ENCODE measurements around the gene TUBGCP3. TPM values are rescaled to one million over a fixed set of nuclear protein-coding genes. Genes with fewer than 3 reads are reported as not detected.

TUBGCP3 gene
- total RNA-seq, 3 donors from 2014 or later (not counting 1 experiment from before 2014, with no cell fraction given), result 43.0 to 57.9 (median 53.6) TPM

- DNase-seq (no peak), ATAC-seq (no peak)
- Histone ChIP-seq H3K27ac (ENCODE audit: low read length) (no peak overlapping the region), H3K9me3 (ENCODE audit: control insufficient read depth, insufficient read depth, low read length) (no peaks in the 10 kb centered on the region), H3K36me3 (ENCODE audit: control insufficient read depth, insufficient read depth, low read length) (no peaks in the 10 kb centered on the region), H3K27me3 (ENCODE audit: control insufficient read depth, insufficient read depth, low read length) (peaks cover 2% of the 10 kb centered on the region), H3K4me3 (ENCODE audit: low read length) (no peak overlapping the region), H3K4me1 (ENCODE audit: control insufficient read depth, insufficient read depth, low read length) (peaks cover 10% of the 10 kb centered on the region)
- intact Hi-C loops (cut with micrococcal nuclease), result no loop called here
- peaks cover 8 to 13% of the 10 kb centered on the region in 2 donors for H3K27me3 Mint-ChIP-seq (ENCODE audit: low read depth in 2 of 2)
- no peaks in the 10 kb centered on the region for H3K9me3 Mint-ChIP-seq
- no peak for TF ChIP-seq CTCF (IDR thresholded peaks at IDR 0.05)
- H3K4me3 Mint-ChIP-seq, result no peak overlapping the region
- H3K36me3 Mint-ChIP-seq, result no peaks in the 10 kb centered on the region
- H3K27ac Mint-ChIP-seq, result no peak overlapping the region
- H3K4me1 Mint-ChIP-seq, result peaks cover 8 to 9% of the 10 kb centered on the region in 2 donors
- 91% methylated on average over 5 of the region's 8 CpGs for WGBS (ENCODE audit: insufficient coverage)
Observed at GRCh38 chr13:112602189-112602588, 14.2 kb upstream of the TUBGCP3 start.

DNA sequence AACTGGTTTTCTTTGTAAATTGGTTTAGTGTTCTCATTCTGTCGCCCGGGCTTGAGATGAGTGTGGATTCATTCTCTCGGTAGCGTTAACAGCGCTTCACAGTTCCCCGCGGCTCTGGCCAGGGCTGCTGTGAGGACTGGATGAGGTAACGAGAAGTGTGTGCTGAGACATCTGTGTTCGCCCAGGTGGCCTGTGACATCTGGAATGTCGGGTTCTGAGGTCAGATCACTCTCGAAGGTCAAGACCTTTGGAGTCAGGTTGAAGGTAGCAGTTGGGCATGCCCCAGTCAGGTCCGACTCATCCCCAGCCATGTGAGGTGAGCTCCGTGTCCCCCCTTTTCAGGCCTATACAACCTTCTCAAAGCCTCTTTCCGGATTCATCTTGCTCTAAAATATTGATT is 13.4 kb upstream of the TUBGCP3 start:
- Histone ChIP-seq H3K27ac (ENCODE audit: low read length) (no peak overlapping the region), H3K4me1 (ENCODE audit: control insufficient read depth, insufficient read depth, low read length) (peaks cover 7% of the 10 kb centered on the region), H3K4me3 (ENCODE audit: low read length) (no peak overlapping the region), H3K36me3 (ENCODE audit: control insufficient read depth, insufficient read depth, low read length) (no peaks in the 10 kb centered on the region), H3K27me3 (ENCODE audit: control insufficient read depth, insufficient read depth, low read length) (peaks cover 2% of the 10 kb centered on the region), H3K9me3 (ENCODE audit: control insufficient read depth, insufficient read depth, low read length) (no peaks in the 10 kb centered on the region)
- DNase-seq (no peak), ATAC-seq (no peak)
- TF ChIP-seq CTCF (IDR thresholded peaks at IDR 0.05), result no peak
- peaks cover 9 to 11% of the 10 kb centered on the region in 2 donors for H3K4me1 Mint-ChIP-seq
- 95% methylated on average over 14 of the region's 14 CpGs for WGBS (ENCODE audit: insufficient coverage)
- no peaks in the 10 kb centered on the region for H3K36me3 Mint-ChIP-seq
- no peak overlapping the region for H3K27ac Mint-ChIP-seq
- no peaks in the 10 kb centered on the region for H3K9me3 Mint-ChIP-seq
- peaks cover 5 to 20% of the 10 kb centered on the region in 2 donors for H3K27me3 Mint-ChIP-seq (ENCODE audit: low read depth in 2 of 2)
- intact Hi-C loops (cut with micrococcal nuclease), result no loop called here
- no peak overlapping the region for H3K4me3 Mint-ChIP-seq

DNA sequence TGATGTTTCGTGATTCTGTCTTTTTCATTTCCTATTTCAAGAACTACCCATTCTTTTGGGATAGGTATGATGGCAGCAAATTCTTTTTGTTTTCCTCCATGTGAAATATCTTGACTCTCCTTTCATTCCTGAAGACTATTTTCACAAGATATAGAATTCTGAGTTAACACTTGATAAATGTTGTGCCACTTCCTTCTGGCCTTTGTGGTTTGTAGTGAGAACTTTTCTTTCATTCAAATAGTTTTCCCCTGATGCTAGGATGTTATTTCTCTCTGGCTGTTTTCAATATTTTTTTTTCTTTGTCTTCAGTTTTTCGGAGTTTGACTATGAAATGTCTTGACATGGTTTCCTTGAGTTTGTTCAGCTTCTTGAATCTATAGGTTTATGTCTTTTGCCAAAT is 8.3 kb upstream of the TUBGCP3 start:
- Histone ChIP-seq H3K4me1 (ENCODE audit: control insufficient read depth, insufficient read depth, low read length) (no peaks in the 10 kb centered on the region), H3K27ac (ENCODE audit: low read length) (no peak overlapping the region), H3K36me3 (ENCODE audit: control insufficient read depth, insufficient read depth, low read length) (no peaks in the 10 kb centered on the region), H3K4me3 (ENCODE audit: low read length) (no peak overlapping the region), H3K9me3 (ENCODE audit: control insufficient read depth, insufficient read depth, low read length) (no peaks in the 10 kb centered on the region), H3K27me3 (ENCODE audit: control insufficient read depth, insufficient read depth, low read length) (no peaks in the 10 kb centered on the region)
- H3K27me3 Mint-ChIP-seq (ENCODE audit: low read depth in 2 of 2), result peaks cover 5 to 42% of the 10 kb centered on the region in 2 donors
- TF ChIP-seq CTCF (IDR thresholded peaks at IDR 0.05), result no peak
- H3K4me3 Mint-ChIP-seq, result peak overlapping the region; percentile 3
- ATAC-seq, result no peak
- 17% methylated on average over 1 of the region's 2 CpGs for WGBS (ENCODE audit: insufficient coverage)
- H3K27ac Mint-ChIP-seq, result no peak overlapping the region
- intact Hi-C loops (cut with micrococcal nuclease), result no loop called here
- peaks cover 12 to 16% of the 10 kb centered on the region in 2 donors for H3K4me1 Mint-ChIP-seq
- no peak for DNase-seq
- no peaks in the 10 kb centered on the region for H3K36me3 Mint-ChIP-seq
- H3K9me3 Mint-ChIP-seq, result no peaks in the 10 kb centered on the region

DNA sequence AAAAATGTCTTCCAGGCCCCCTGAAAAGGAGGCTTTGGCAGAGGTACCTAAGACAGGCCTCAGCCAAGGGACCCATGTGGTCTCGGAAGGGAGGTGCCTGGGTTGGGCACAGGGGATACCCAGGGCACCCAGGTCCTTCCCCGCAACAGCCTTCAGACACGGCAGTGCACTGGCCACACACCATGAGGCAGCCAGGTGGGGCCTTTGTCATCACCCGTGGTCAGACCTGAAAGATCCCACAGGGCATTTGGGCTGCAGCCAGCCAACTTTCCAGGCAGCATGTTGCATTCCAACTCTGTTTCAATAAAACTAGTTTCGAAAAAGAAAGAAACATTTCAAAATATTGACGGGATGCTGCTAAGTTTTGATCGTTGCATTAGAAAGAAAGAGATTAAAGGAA is 4.7 kb upstream of the TUBGCP3 start:
- intact Hi-C loops (cut with micrococcal nuclease), result no loop called here
- no peaks in the 10 kb centered on the region for H3K36me3 Mint-ChIP-seq
- no peaks in the 10 kb centered on the region for H3K27me3 ChIP-seq (ENCODE audit: control insufficient read depth, insufficient read depth, low read length)
- H3K9me3 ChIP-seq (ENCODE audit: control insufficient read depth, insufficient read depth, low read length), result no peaks in the 10 kb centered on the region
- H3K9me3 Mint-ChIP-seq, result no peaks in the 10 kb centered on the region
- H3K4me3 Mint-ChIP-seq, result no peak overlapping the region
- no peak for TF ChIP-seq CTCF (IDR thresholded peaks at IDR 0.05)
- no peaks in the 10 kb centered on the region for H3K36me3 ChIP-seq (ENCODE audit: control insufficient read depth, insufficient read depth, low read length)
- H3K4me3 ChIP-seq (ENCODE audit: low read length), result no peak overlapping the region
- H3K27ac ChIP-seq (ENCODE audit: low read length), result no peak overlapping the region
- ATAC-seq (no peak), DNase-seq (no peak)
- H3K4me1 ChIP-seq (ENCODE audit: control insufficient read depth, insufficient read depth, low read length), result peaks cover 11% of the 10 kb centered on the region
- peaks cover 3 to 34% of the 10 kb centered on the region in 2 donors for H3K27me3 Mint-ChIP-seq (ENCODE audit: low read depth in 2 of 2)
- 93% methylated on average over 7 of the region's 7 CpGs for WGBS (ENCODE audit: insufficient coverage)
- no peak overlapping the region for H3K27ac Mint-ChIP-seq
- H3K4me1 Mint-ChIP-seq, result peaks cover 28 to 31% of the 10 kb centered on the region in 2 donors
